ENCODE measurements around the gene HINFP.
A peak's percentile ranks its signal among the peaks of the same experiment; 100 is the strongest.
"Not testable (repeated sequence)": the region's sequence is repeated elsewhere in the genome, so short reads cannot be mapped to it uniquely, and the experiment has no call there.

HINFP gene

GRCh38 chr11:119158467-119158866 lies 37.1 kb downstream of the HINFP start:
- FAIRE-seq: no peak
- DNase-seq (ENCODE audit: insufficient read length, low spot score): no peak

GRCh38 chr11:119160151-119160550 lies 38.8 kb downstream of the HINFP start:
- DNase-seq (ENCODE audit: insufficient read length, low spot score) (no peak), FAIRE-seq (no peak)
- TF ChIP-seq, protein P1, sequence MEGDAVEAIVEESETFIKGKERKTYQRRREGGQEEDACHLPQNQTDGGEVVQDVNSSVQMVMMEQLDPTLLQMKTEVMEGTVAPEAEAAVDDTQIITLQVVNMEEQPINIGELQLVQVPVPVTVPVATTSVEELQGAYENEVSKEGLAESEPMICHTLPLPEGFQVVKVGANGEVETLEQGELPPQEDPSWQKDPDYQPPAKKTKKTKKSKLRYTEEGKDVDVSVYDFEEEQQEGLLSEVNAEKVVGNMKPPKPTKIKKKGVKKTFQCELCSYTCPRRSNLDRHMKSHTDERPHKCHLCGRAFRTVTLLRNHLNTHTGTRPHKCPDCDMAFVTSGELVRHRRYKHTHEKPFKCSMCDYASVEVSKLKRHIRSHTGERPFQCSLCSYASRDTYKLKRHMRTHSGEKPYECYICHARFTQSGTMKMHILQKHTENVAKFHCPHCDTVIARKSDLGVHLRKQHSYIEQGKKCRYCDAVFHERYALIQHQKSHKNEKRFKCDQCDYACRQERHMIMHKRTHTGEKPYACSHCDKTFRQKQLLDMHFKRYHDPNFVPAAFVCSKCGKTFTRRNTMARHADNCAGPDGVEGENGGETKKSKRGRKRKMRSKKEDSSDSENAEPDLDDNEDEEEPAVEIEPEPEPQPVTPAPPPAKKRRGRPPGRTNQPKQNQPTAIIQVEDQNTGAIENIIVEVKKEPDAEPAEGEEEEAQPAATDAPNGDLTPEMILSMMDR (IDR thresholded peaks at IDR 0.05; ENCODE audit: insufficient read depth, missing control alignments): no peak

More at GRCh38 chr11:119158467-119158866, 37.1 kb downstream of the HINFP start:
- TF ChIP-seq, protein P1 (IDR thresholded peaks at IDR 0.05; ENCODE audit: insufficient read depth, missing control alignments): no peak

DNA sequence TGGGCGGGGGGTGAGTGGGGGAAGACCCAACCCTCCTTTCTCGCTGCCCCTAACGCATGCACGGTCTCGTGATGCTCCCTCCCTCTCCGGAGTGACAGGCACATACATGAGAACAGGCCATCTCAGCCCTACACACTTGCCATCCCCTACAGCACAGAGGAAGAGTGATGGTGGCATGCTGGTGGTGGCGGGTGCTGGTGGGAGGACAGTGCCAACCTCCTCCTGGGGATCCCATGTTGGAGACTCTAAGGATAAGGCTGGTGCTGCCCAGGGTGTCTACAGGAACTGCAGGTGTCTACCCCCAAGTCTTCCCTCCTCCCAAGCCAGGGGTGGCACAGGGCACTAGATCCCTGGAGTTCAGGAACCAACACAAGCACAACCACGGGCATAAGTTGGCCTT lies 40.5 kb downstream of the HINFP start:
- DNase-seq (ENCODE audit: insufficient read length, low spot score) (no peak), FAIRE-seq (no peak)
- TF ChIP-seq, protein P1 (IDR thresholded peaks at IDR 0.05; ENCODE audit: insufficient read depth, missing control alignments): no peak

- no peak for FAIRE-seq
- no peak for DNase-seq (ENCODE audit: insufficient read length, low spot score)
Measured at GRCh38 chr11:119166368-119167076, 45.1 kb downstream of the HINFP start.

DNA sequence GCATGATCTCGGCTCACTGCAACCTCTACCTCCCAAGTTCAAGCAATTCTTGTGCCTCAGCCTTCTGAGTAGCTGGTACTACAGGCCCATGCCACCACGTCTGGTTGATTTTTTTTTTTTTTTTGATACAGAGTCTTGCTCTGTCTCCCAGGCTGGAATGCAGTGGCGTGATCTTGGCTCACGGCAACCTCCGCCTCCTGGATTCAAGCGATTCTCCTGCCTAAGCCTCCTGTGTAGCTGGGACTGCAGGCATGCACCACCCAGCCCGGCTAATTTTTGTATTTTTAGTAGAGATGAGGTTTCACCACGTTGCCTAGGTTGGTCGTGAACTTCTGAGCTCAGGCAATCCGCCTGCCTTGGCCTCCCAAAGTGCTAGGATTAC lies 45.7 kb downstream of the HINFP start:
- not testable (repeated sequence) for DNase-seq (ENCODE audit: insufficient read length, low spot score); FAIRE-seq

More at GRCh38 chr11:119166368-119167076, 45.1 kb downstream of the HINFP start:
- TF ChIP-seq, protein P1 (IDR thresholded peaks at IDR 0.05; ENCODE audit: insufficient read depth, missing control alignments): no peak

DNA sequence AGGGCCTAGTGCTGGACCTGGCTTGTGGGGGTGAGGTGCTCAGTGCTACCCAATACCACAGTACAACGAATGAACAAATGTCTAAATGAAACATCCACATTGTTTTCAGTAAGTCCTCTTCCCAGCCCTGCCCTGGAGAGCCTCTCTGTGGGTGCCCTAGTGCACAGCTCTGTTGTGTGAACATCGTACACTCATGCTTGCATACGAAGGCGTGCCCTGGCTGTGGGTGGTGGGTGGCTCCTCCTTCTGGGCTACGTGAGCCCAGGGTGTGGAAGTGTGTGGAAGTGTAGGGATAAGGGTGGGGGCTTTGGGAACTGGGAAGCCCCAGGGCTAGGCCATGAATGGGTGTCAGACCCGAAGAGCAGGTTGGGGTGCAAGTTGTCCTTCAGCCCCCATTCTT lies 46.6 kb downstream of the HINFP start:
- no peak for FAIRE-seq
- TF ChIP-seq, protein P1 (IDR thresholded peaks at IDR 0.05; ENCODE audit: insufficient read depth, missing control alignments): no peak
- DNase-seq (ENCODE audit: insufficient read length, low spot score): no peak

GRCh38 chr11:119168471-119169281 lies 47.3 kb downstream of the HINFP start, which contains the start of gene NLRX1:
Gene NLRX1, plus strand, starts transcription at chr11:119168725. Its CDS starts 2,679 bp downstream, at chr11:119171404.
- FAIRE-seq (no peak), DNase-seq (ENCODE audit: insufficient read length, low spot score) (peak; percentile 76)
- TF ChIP-seq, protein P1 (IDR thresholded peaks at IDR 0.05; ENCODE audit: insufficient read depth, missing control alignments): peak; percentile 70

Measured in D721Med (cell line).